Measurements from ENCODE around the gene CCM2. TPM values are rescaled to one million over a fixed set of nuclear protein-coding genes. Genes with fewer than 3 reads are reported as not detected.
"Not testable (repeated sequence)": the region's sequence is repeated elsewhere in the genome, so short reads cannot be mapped to it uniquely, and the experiment has no call there.

Gene CCM2
- total RNA-seq, 2 experiments from 2014 or later = 58.9 to 89.1 TPM

- no TSS peak for BruUV-seq (replicated peaks)
- Histone ChIP-seq H3K4me3 (ENCODE audit: low read depth, low read length, poor library complexity, severe bottlenecking) (no peak overlapping the region), H3K9me3 (ENCODE audit: low read length) (no peaks in the 10 kb centered on the region; the same call in 1 of the 2 replicates), H3K36me3 (ENCODE audit: insufficient read depth, low read length) (peaks cover 60% of the 10 kb centered on the region), H3K27ac (ENCODE audit: low read depth, low read length, poor library complexity, severe bottlenecking) (no peak overlapping the region), H4K20me1 (ENCODE audit: insufficient read depth, low read length) (peaks cover 11% of the 10 kb centered on the region; the same call in 1 of the 2 replicates), H3K79me2 (ENCODE audit: insufficient read depth, low read depth, low read length) (peaks cover 93% of the 10 kb centered on the region), H3K4me2 (ENCODE audit: low read length) (no peak overlapping the region), H2AFZ (ENCODE audit: low read length) (no peak overlapping the region), H3K4me1 (ENCODE audit: insufficient read depth, low read length, poor library complexity, severe bottlenecking) (peaks cover 74% of the 10 kb centered on the region), H3K9me2 (ENCODE audit: insufficient read depth, low read length) (no peaks in the 10 kb centered on the region)
- intact Hi-C loops (cut with micrococcal nuclease; ENCODE audit: unreplicated experiment) = no loop called here
- TF ChIP-seq EZH2phosphoT487 (IDR thresholded peaks at IDR 0.05; ENCODE audit: borderline replicate concordance, low read depth, low read length) (no peak), CTCF (conservative IDR thresholded peaks at IDR 0.05; ENCODE audit: low read length) (no peak)
- POLR2A ChIA-PET = interaction anchor here (0.6 to 2.6 kb wide), 4 partner anchors 12 to 28 kb away, joined by 3 to 12 read pairs (median 4); no protein-coding TSS in a partner anchor
- CTCF ChIA-PET (ENCODE audit: unreplicated experiment) = no interaction called here
- no peak for DNase-seq (ENCODE audit: low spot score)
These were observed 24.2 kb downstream of the CCM2 start for GRCh38 chr7:45024126-45024744.

- H3K4me1 ChIP-seq (ENCODE audit: insufficient read depth, low read length, poor library complexity, severe bottlenecking) = peaks cover 67% of the 10 kb centered on the region
- peak overlapping the region; percentile 94 for H3K4me2 ChIP-seq (ENCODE audit: low read length)
These were observed 25.5 kb downstream of the CCM2 start for GRCh38 chr7:45025473-45025872.

DNA sequence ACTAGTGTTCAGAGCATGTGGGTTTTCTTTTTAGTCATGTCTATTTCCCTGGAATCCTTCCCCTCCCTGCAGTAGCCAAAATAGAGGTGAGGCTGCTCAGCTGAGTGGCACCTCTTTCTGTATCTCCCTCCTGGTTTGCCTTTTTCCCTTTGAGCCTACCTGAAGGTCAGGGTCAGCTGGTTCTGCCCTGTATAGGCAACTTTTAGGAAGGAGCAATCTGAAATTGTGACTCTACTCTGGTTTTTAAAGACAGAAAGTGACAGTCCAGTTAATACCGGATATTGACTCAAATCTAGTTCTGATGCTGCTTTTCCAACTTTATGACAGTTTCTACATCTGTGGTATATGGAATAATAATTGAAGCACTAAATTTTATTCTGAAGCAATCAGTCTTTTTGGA, 26.0 kb downstream of the CCM2 start:
- TF ChIP-seq EZH2phosphoT487 (IDR thresholded peaks at IDR 0.05; ENCODE audit: borderline replicate concordance, low read depth, low read length) = no peak
- no peak for TF ChIP-seq CTCF (conservative IDR thresholded peaks at IDR 0.05; ENCODE audit: low read length)
- intact Hi-C loops (cut with micrococcal nuclease; ENCODE audit: unreplicated experiment) = no loop called here
- H3K9me3 ChIP-seq (ENCODE audit: low read length) = no peaks in the 10 kb centered on the region; the same call in 1 of the 2 replicates
- H3K4me1 ChIP-seq (ENCODE audit: insufficient read depth, low read length, poor library complexity, severe bottlenecking) = peaks cover 61% of the 10 kb centered on the region
- H2AFZ ChIP-seq (ENCODE audit: low read length) = no peak overlapping the region
- peak overlapping the region; percentile 94 for H3K27ac ChIP-seq (ENCODE audit: low read depth, low read length, poor library complexity, severe bottlenecking)
- H3K4me3 ChIP-seq (ENCODE audit: low read depth, low read length, poor library complexity, severe bottlenecking) = no peak overlapping the region
- POLR2A ChIA-PET = interaction anchor here (0.7 to 2.7 kb wide), 3 partner anchors 13 to 112 kb away, joined by 4 to 8 read pairs (median 5); partner anchors contain the start of gene CCM2
- peaks cover 11% of the 10 kb centered on the region; the same call in 1 of the 2 replicates for H4K20me1 ChIP-seq (ENCODE audit: insufficient read depth, low read length)
- peaks cover 60% of the 10 kb centered on the region for H3K36me3 ChIP-seq (ENCODE audit: insufficient read depth, low read length)
- H3K4me2 ChIP-seq (ENCODE audit: low read length) = peak overlapping the region; percentile 94
- H3K79me2 ChIP-seq (ENCODE audit: insufficient read depth, low read depth, low read length) = peaks cover 95% of the 10 kb centered on the region
- no peaks in the 10 kb centered on the region for H3K9me2 ChIP-seq (ENCODE audit: insufficient read depth, low read length)
- no peak for DNase-seq (ENCODE audit: low spot score)
- no TSS peak for BruUV-seq (replicated peaks)
- CTCF ChIA-PET (ENCODE audit: unreplicated experiment) = interaction anchor here (0.6 kb wide), 2 partner anchors 18 to 285 kb away, joined by 4 read pairs; no protein-coding TSS in a partner anchor

More at GRCh38 chr7:45025473-45025872, 25.5 kb downstream of the CCM2 start:
- intact Hi-C loops (cut with micrococcal nuclease; ENCODE audit: unreplicated experiment); H3K9me2 ChIP-seq (ENCODE audit: insufficient read depth, low read length); BruUV-seq (replicated peaks); H2AFZ ChIP-seq (ENCODE audit: low read length); H3K9me3 ChIP-seq (ENCODE audit: low read length); H3K4me3 ChIP-seq (ENCODE audit: low read depth, low read length, poor library complexity, severe bottlenecking); DNase-seq (ENCODE audit: low spot score): not testable (repeated sequence)
- CTCF ChIA-PET (ENCODE audit: unreplicated experiment) = interaction anchor here (0.6 kb wide), 2 partner anchors 18 to 284 kb away, joined by 4 read pairs; no protein-coding TSS in a partner anchor
- Histone ChIP-seq H3K36me3 (ENCODE audit: insufficient read depth, low read length) (peaks cover 60% of the 10 kb centered on the region), H4K20me1 (ENCODE audit: insufficient read depth, low read length) (peaks cover 11% of the 10 kb centered on the region; the same call in 1 of the 2 replicates), H3K79me2 (ENCODE audit: insufficient read depth, low read depth, low read length) (peaks cover 95% of the 10 kb centered on the region), H3K27ac (ENCODE audit: low read depth, low read length, poor library complexity, severe bottlenecking) (peak overlapping the region; percentile 94)
- POLR2A ChIA-PET = interaction anchor here (0.6 to 2.7 kb wide), 4 partner anchors 12 to 112 kb away, joined by 3 to 8 read pairs (median 4); partner anchors contain the start of gene CCM2
